OCI-LY7 (cell line): ENCODE data around the gene IGFALS. TPM values are rescaled to one million over a fixed set of nuclear protein-coding genes. Genes with fewer than 3 reads are reported as not detected.

Source experiments
- BruUV-seq: library from RNA; stranded (reverse); fragments of 400-500 nt; replicated peaks from 2 replicates; lab custom pipeline; 2021; lab: Mats Ljungman, UMichigan
- CTCF ChIA-PET: fragments of 300-600 bp; sonication (Branson Sonifier 250); formaldehyde crosslinking; loops from one replicate; lab custom pipeline; 2022; ENCODE audit warnings: antibody characterized with exemption; ENCODE audit not compliant: unreplicated experiment; lab: Charles Lee
- POLR2A ChIA-PET: fragments of 300-600 bp; sonication (Branson Sonifier 250); formaldehyde crosslinking; loops from one replicate; lab custom pipeline; 2022; ENCODE audit warnings: antibody characterized with exemption; lab: Charles Lee
- DNase-seq: peaks from one replicate; pipeline ENCODE4 v3.0.0-alpha.2; 2015; ENCODE audit warnings: low spot score
- H2AFZ ChIP-seq: fragments of 200-600 bp; sonication (generic), shearing (Covaris generic); 2 replicates; pipeline ENCODE4 v1.6.1; 2014; ENCODE audit warnings: mild to moderate bottlenecking, antibody characterized with exemption, low read length, moderate library complexity
- H3K27ac ChIP-seq: fragments of 200-600 bp; sonication (generic); 2 replicates; pipeline ENCODE4 v1.5.1; 2014; ENCODE audit warnings: mixed run types, low read depth, mild to moderate bottlenecking, moderate library complexity, low read length, inconsistent platforms; ENCODE audit not compliant: poor library complexity, severe bottlenecking
- H3K36me3 ChIP-seq: fragments of 200-600 bp; sonication (generic); 2 replicates; pipeline ENCODE4 v1.6.1; 2014; ENCODE audit warnings: mild to moderate bottlenecking, antibody characterized with exemption, low read length, moderate library complexity, mixed read lengths; ENCODE audit not compliant: insufficient read depth
- H3K4me1 ChIP-seq: fragments of 200-600 bp; sonication (generic); 2 replicates; pipeline ENCODE4 v1.5.1; 2014; ENCODE audit warnings: mild to moderate bottlenecking, low read length; ENCODE audit not compliant: insufficient read depth, poor library complexity, severe bottlenecking
- H3K4me2 ChIP-seq: fragments of 200-600 bp; sonication (generic); 2 replicates; pipeline ENCODE4 v1.6.1; 2014; ENCODE audit warnings: mild to moderate bottlenecking, low read length
- H3K4me3 ChIP-seq: fragments of 200-600 bp; sonication (generic); 2 replicates; pipeline ENCODE4 v1.5.1; 2014; ENCODE audit warnings: mild to moderate bottlenecking, low read depth, low read length; ENCODE audit not compliant: poor library complexity, severe bottlenecking
- H3K79me2 ChIP-seq: fragments of 200-600 bp; sonication (generic); 2 replicates; pipeline ENCODE4 v1.6.1; 2016; ENCODE audit warnings: low read depth, mild to moderate bottlenecking, low read length, moderate library complexity, mixed read lengths; ENCODE audit not compliant: insufficient read depth
- H3K9me2 ChIP-seq: fragments of 200-600 bp; sonication (generic); 2 replicates; pipeline ENCODE4 v1.6.1; 2016; ENCODE audit warnings: mild to moderate bottlenecking, low read length, mixed read lengths; ENCODE audit not compliant: insufficient read depth
- H3K9me3 ChIP-seq: fragments of 200-600 bp; sonication (generic); 2 replicates; pipeline ENCODE4 v1.6.1; 2014; ENCODE audit warnings: mild to moderate bottlenecking, mixed run types, low read length, mixed read lengths
- H4K20me1 ChIP-seq: fragments of 200-600 bp; sonication (generic); 2 replicates; pipeline ENCODE4 v1.6.1; 2014; ENCODE audit warnings: mild to moderate bottlenecking, antibody characterized with exemption, low read length, moderate library complexity, mixed read lengths; ENCODE audit not compliant: insufficient read depth
- CTCF ChIP-seq: fragments of 200-600 bp; sonication (generic); conservative IDR thresholded peaks from 2 replicates; pipeline ENCODE4 v1.5.1; 2014; ENCODE audit warnings: mild to moderate bottlenecking, antibody characterized with exemption, low read length, moderate library complexity, mixed read lengths
- EZH2phosphoT487 ChIP-seq: fragments of 200-600 bp; sonication (generic); IDR thresholded peaks from 2 replicates; pipeline ENCODE4 v1.6.1; 2018; ENCODE audit warnings: low read depth, borderline replicate concordance, mild to moderate bottlenecking, mixed run types, antibody characterized with exemption, low read length, moderate library complexity, mixed read lengths
- intact Hi-C: fragments of 100-400 bp; cut with micrococcal nuclease; formaldehyde crosslinking; loops from one replicate; pipeline ENCODE4 v1.10.0; 2022; ENCODE audit not compliant: unreplicated experiment
- total RNA-seq, 2 experiments: library from RNA; depleted of rRNA in 1 of 2; stranded (reverse); fragments of >200 nt in 1 of 2; shearing (Covaris generic) in 1 of 2; gene quantifications; 2 replicates each; pipeline ENCODE4 v1.2.3, GENCODE V29; 2014 to 2022

Gene IGFALS
- total RNA-seq, 2 experiments from 2014 or later = 0.13 TPM; not detected in 1

- no peaks in the 10 kb centered on the region for H3K4me1 ChIP-seq
- no peak for DNase-seq
- ChIA-PET CTCF (no interaction called here), POLR2A (no interaction called here)
- TF ChIP-seq EZH2phosphoT487 = no peak
- no peak for TF ChIP-seq CTCF
- no peaks in the 10 kb centered on the region for H3K9me2 ChIP-seq
- intact Hi-C loops = no loop called here
- no peak overlapping the region for H2AFZ ChIP-seq
- peaks cover 15% of the 10 kb centered on the region; the same call in 1 of the 2 replicates for H3K9me3 ChIP-seq
- no TSS peak for BruUV-seq
- peaks cover 26% of the 10 kb centered on the region; the same call in 1 of the 2 replicates for H3K36me3 ChIP-seq
- no peaks in the 10 kb centered on the region for H3K79me2 ChIP-seq
- H3K27ac ChIP-seq = no peak overlapping the region
- no peaks in the 10 kb centered on the region for H4K20me1 ChIP-seq
- H3K4me3 ChIP-seq = no peak overlapping the region
- no peak overlapping the region for H3K4me2 ChIP-seq
These were observed 52.6 kb downstream of the IGFALS start for GRCh38 chr16:1740781-1741490.

Other genes with a start within 250 kb of the IGFALS start
- gene IFT140, start 181.6 kb downstream of the IGFALS start, total RNA-seq (2014; rRNA removed; shearing (Covaris generic)) = 10.2 and 14.3 TPM in 2 replicates
- 21.2 and 21.9 TPM in 2 replicates for gene IFT140, start 181.6 kb downstream of the IGFALS start, total RNA-seq (2022)
- 9.1 and 10.5 TPM in 2 replicates for gene CRAMP1, start 181.3 kb downstream of the IGFALS start, total RNA-seq (2014; rRNA removed; shearing (Covaris generic))
- gene CRAMP1, start 181.3 kb downstream of the IGFALS start, total RNA-seq (2022) = 33.6 and 33.8 TPM in 2 replicates
- 48.3 and 67.4 TPM in 2 replicates for gene JPT2, start 115.4 kb downstream of the IGFALS start, total RNA-seq (2014; rRNA removed; shearing (Covaris generic))
- 75.2 and 80.3 TPM in 2 replicates for gene JPT2, start 115.4 kb downstream of the IGFALS start, total RNA-seq (2022)
- 95.9 and 114 TPM in 2 replicates for gene MAPK8IP3, start 87.5 kb downstream of the IGFALS start, total RNA-seq (2014; rRNA removed; shearing (Covaris generic))
- gene MAPK8IP3, start 87.5 kb downstream of the IGFALS start, total RNA-seq (2022) = 130 and 133 TPM in 2 replicates
- 38.2 and 54.5 TPM in 2 replicates for gene NME3, start 22.2 kb downstream of the IGFALS start, total RNA-seq (2014; rRNA removed; shearing (Covaris generic))
- 30.6 and 34.8 TPM in 2 replicates for gene NME3, start 22.2 kb downstream of the IGFALS start, total RNA-seq (2022)
- gene EME2, start 20.9 kb downstream of the IGFALS start, total RNA-seq (2014; rRNA removed; shearing (Covaris generic)) = 22.0 and 23.8 TPM in 2 replicates
- gene EME2, start 20.9 kb downstream of the IGFALS start, total RNA-seq (2022) = 48.5 and 51.8 TPM in 2 replicates
- 170 and 190 TPM in 2 replicates for gene MRPS34, start 20.6 kb downstream of the IGFALS start, total RNA-seq (2014; rRNA removed; shearing (Covaris generic))
- gene MRPS34, start 20.6 kb downstream of the IGFALS start, total RNA-seq (2022) = 176 and 196 TPM in 2 replicates
- gene SPSB3, start 11.1 kb downstream of the IGFALS start, total RNA-seq (2014; rRNA removed; shearing (Covaris generic)) = 52.4 and 53.7 TPM in 2 replicates
- 33.6 and 39.5 TPM in 2 replicates for gene SPSB3, start 11.1 kb downstream of the IGFALS start, total RNA-seq (2022)
- gene NUBP2, start 10.7 kb downstream of the IGFALS start, total RNA-seq (2014; rRNA removed; shearing (Covaris generic)) = 70.5 and 94.9 TPM in 2 replicates
- gene NUBP2, start 10.7 kb downstream of the IGFALS start, total RNA-seq (2022) = 58.2 and 62.7 TPM in 2 replicates
- 26.9 and 30.5 TPM in 2 replicates for gene HAGH, start 33.1 kb upstream of the IGFALS start, total RNA-seq (2014; rRNA removed; shearing (Covaris generic))
- gene HAGH, start 33.1 kb upstream of the IGFALS start, total RNA-seq (2022) = 29.9 and 36.8 TPM in 2 replicates
- gene FAHD1, start 33.5 kb upstream of the IGFALS start, total RNA-seq (2014; rRNA removed; shearing (Covaris generic)) = 30.7 and 32.4 TPM in 2 replicates
- gene FAHD1, start 33.5 kb upstream of the IGFALS start, total RNA-seq (2022) = 13.7 and 15.1 TPM in 2 replicates
- gene MEIOB, start 78.5 kb upstream of the IGFALS start, total RNA-seq (2014; rRNA removed; shearing (Covaris generic)) = not detected in 2 replicates
- not detected in 2 replicates for gene MEIOB, start 78.5 kb upstream of the IGFALS start, total RNA-seq (2022)
- not detected in 2 replicates for gene HS3ST6, start 124.7 kb upstream of the IGFALS start, total RNA-seq (2014; rRNA removed; shearing (Covaris generic))
- not detected in 2 replicates for gene HS3ST6, start 124.7 kb upstream of the IGFALS start, total RNA-seq (2022)
- gene MSRB1, start 149.5 kb upstream of the IGFALS start, total RNA-seq (2014; rRNA removed; shearing (Covaris generic)) = 5.2 and 9.0 TPM in 2 replicates
- gene MSRB1, start 149.5 kb upstream of the IGFALS start, total RNA-seq (2022) = 17.6 and 18.0 TPM in 2 replicates
- gene RPL3L, start 161.0 kb upstream of the IGFALS start, total RNA-seq (2014; rRNA removed; shearing (Covaris generic)) = 0.35 TPM in 1 of 2 replicates, not detected in the other
- 0.63 and 0.72 TPM in 2 replicates for gene RPL3L, start 161.0 kb upstream of the IGFALS start, total RNA-seq (2022)
- 240 and 317 TPM in 2 replicates for gene NDUFB10, start 165.8 kb upstream of the IGFALS start, total RNA-seq (2014; rRNA removed; shearing (Covaris generic))
- gene NDUFB10, start 165.8 kb upstream of the IGFALS start, total RNA-seq (2022) = 180 and 201 TPM in 2 replicates
- gene RPS2, start 171.1 kb upstream of the IGFALS start, total RNA-seq (2014; rRNA removed; shearing (Covaris generic)) = 2,266 and 2,461 TPM in 2 replicates
- 3,120 and 3,140 TPM in 2 replicates for gene RPS2, start 171.1 kb upstream of the IGFALS start, total RNA-seq (2022)
- gene RNF151, start 173.2 kb upstream of the IGFALS start, total RNA-seq (2014; rRNA removed; shearing (Covaris generic)) = not detected in 2 replicates
- not detected in 2 replicates for gene RNF151, start 173.2 kb upstream of the IGFALS start, total RNA-seq (2022)
- 58.5 and 67.2 TPM in 2 replicates for gene TBL3, start 178.3 kb upstream of the IGFALS start, total RNA-seq (2014; rRNA removed; shearing (Covaris generic))
- gene TBL3, start 178.3 kb upstream of the IGFALS start, total RNA-seq (2022) = 44.3 and 49.9 TPM in 2 replicates
- gene NOXO1, start 187.8 kb upstream of the IGFALS start, total RNA-seq (2014; rRNA removed; shearing (Covaris generic)) = 0.22 and 2.1 TPM in 2 replicates
- 0.30 and 0.59 TPM in 2 replicates for gene NOXO1, start 187.8 kb upstream of the IGFALS start, total RNA-seq (2022)
- gene GFER, start 190.5 kb upstream of the IGFALS start, total RNA-seq (2014; rRNA removed; shearing (Covaris generic)) = 25.1 and 32.3 TPM in 2 replicates
- 31.1 and 40.2 TPM in 2 replicates for gene GFER, start 190.5 kb upstream of the IGFALS start, total RNA-seq (2022)
- 9.0 and 11.1 TPM in 2 replicates for gene SYNGR3, start 196.3 kb upstream of the IGFALS start, total RNA-seq (2014; rRNA removed; shearing (Covaris generic))
- gene SYNGR3, start 196.3 kb upstream of the IGFALS start, total RNA-seq (2022) = 10.3 and 12.0 TPM in 2 replicates
- 26.3 and 37.2 TPM in 2 replicates for gene ZNF598, start 216.1 kb upstream of the IGFALS start, total RNA-seq (2014; rRNA removed; shearing (Covaris generic))
- 80.4 and 83.8 TPM in 2 replicates for gene ZNF598, start 216.1 kb upstream of the IGFALS start, total RNA-seq (2022)
- 0.85 and 0.88 TPM in 2 replicates for gene NPW, start 226.1 kb upstream of the IGFALS start, total RNA-seq (2014; rRNA removed; shearing (Covaris generic))
- 1.3 and 3.7 TPM in 2 replicates for gene NPW, start 226.1 kb upstream of the IGFALS start, total RNA-seq (2022)
- gene NHERF2, start 233.2 kb upstream of the IGFALS start, total RNA-seq (2014; rRNA removed; shearing (Covaris generic)) = not detected in 2 replicates
- 0.27 and 0.31 TPM in 2 replicates for gene NHERF2, start 233.2 kb upstream of the IGFALS start, total RNA-seq (2022)